Activated CD4-positive, alpha-beta T cell treated with anti-CD3 and anti-CD28 coated beads, Interleukin-2, amount 50 U/mL, for 48 hours (primary cell): ENCODE measurements around the gene SLIT1.
"Not testable (repeated sequence)": the region's sequence is repeated elsewhere in the genome, so short reads cannot be mapped to it uniquely, and the experiment has no call there.

Experiments used
- DNase-seq, 2 experiments: peaks; one replicate each; pipeline ENCODE4 v3.0.0-alpha.2; 2020

The SLIT1 gene

DNA sequence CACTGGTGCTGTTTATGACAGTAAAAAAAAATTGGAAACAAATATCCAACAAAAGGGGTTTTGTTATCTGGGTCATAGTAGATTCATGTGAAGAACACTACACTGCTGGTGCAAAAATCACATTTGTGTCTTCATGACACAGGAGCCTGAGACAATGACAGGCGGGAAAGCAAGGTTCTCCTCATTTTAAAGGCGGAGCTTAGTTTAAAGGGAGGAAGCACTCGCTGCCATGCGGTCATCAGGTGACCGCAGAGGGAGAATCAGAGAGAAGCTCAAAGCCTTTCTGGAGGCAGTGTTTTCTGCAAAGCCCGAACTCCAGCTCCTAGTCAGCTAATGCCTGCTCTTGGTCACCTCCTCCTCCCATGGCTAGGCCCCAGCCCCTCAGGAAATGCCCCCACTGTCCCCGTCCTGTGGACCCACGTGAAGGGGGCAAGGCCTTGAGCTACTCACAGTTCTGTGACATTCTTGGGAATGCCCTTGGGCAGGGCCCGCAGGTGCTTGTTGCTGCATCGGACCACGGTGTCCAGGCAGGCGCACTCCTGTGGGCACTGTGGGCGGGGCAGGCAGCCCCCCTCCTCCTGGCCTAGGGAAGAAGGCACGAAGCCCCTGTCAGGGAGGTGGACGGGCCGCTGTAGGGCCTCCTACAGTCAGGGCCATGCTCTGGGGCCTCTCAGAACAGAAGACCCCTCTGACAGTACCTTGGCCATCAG is 146.1 kb downstream of the SLIT1 start:
- DNase-seq: no peak

DNA sequence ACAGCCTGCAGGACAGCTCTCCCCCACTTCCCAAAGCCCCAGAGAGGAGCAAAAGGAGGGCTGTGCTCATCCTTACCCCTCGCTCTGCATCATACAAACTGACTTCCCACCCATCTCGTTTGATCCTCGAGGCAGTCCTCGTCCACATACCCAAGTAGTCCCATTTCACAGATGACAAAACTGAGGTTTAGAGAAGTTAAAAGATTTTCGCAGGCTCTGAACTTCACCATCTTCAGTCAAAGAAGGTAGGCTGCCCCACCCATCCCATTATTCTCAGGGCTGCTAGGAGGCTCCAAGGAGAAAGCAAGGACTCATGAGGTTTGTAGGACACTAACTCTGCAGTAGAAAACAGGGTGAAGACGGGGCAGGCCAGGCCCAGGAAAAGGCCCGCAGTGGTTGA is 147.1 kb downstream of the SLIT1 start:
- no peak for DNase-seq

DNA sequence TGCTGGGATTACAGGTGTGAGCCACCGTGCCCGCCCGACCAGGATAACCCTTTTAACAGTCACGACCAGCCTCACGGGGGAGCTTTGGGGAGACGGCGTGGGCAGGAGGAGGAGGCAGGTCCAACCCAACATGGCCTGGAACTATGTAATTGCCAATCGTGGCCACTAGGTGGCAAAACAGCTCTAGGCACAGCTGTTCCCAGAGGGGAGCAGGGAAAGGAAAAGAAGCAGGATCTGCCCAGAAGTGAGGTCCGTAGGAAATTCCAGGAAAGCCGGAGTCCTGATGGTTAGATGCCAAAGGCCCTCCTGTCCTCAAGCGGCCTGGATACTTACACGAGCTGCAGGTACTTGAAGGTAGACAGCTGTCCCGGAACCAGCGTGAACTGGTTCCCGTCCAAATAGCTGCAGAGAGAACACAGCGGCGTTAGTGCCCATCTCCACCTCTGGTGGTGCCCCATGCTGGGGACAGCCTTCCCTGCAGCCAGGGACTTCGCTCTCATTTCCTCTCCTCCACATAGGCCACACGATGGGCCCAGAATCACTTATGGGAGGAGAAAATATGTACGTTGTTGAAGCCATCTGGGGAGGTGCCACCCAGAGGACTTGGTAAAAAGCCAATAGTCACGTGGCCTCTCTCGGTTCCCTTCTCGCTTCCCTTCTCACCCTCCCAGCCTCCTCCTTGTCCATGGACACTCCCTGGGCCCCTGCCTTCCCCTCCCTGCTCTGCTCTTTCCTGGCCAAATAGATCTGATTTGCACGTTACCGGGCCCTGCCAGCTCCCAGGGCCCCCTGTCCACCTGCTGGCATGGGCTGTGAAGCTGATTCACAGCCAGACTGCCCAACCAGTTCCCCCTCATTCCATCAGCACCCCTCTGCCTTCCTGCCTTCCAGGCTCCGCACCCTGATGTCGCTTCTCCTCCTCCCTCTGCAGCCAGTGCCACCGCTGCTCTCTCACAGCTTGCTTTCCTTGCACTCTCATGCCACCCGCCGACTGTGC is 148.1 kb downstream of the SLIT1 start:
- DNase-seq: peak; percentile 78 to 86

DNA sequence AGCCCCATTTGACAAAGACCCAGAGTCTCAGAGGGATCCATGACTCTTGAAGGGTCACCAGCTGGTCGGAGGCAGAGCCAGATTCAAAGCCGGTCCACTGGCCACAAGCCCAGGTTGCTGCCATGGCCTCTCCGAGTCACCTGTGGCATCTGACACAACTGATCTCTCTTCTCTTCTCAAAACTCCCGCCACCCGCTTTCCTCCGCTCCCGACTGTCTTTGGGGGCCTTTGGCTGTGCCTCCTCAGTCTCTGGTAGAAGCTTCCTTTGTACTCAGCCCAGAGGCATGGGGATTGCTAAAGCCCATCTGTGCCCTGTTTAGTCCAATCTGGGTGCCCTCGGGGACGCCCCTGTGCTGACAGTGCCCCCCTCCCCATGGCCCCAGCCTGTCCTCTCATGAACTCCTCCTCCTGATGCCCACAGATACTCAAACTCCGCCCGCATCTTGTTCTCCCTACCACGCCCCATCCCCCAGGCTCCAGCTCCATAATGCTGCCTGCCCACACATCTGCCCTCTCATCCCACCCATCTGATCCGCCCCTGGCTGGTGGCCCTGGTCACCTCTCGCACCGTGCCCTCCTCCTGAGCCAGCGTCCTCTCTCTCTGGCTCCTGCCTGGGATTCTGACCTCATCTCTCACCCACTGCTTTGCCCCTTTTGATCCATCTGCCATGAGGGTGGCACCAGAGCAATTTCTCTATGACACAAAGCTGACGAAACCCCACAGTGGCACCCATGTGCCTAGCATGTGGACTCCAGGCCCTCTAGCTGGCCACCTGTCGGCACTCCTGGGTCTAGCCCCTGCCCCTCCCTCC is 150.6 kb downstream of the SLIT1 start:
- DNase-seq: no peak

DNA sequence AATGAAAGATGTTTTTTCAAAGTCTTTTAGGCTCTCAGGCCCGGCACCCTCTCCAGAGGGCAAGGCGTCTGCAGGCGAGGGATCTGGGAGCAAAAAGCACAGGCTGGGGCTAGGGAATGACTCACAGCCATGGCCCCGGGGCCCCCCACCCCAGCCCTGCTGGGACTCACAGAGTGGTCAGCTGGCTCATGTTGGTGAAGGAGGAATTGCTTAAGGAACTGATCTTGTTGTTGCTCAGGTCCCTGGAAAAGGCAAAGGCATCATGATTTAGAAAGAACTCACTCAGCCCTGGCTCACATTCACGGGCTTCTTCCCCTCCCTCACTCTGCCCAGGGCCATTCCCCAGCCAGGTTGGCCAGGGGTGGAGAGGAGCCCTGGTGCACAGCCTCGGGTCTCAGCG is 151.5 kb downstream of the SLIT1 start:
- DNase-seq: no peak

DNA sequence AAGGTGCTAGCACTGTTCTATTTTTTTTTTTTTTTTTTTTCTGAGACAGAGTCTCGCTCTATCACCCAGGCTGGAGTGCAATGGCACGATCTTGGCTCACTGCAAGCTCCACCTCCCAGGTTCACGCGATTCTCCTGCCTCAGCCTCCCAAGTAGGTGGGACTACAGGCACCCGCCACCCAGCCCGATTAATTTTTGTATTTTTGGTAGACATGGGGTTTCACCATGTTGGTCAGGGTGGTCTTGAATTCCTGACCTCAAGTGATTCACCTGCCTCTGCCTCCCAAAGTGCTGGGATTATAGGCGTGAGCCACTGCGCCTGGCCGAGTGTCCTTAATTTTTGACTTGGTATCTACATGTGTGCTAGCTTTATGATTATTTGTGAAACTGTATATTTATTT is 151.9 kb downstream of the SLIT1 start:
- not testable (repeated sequence) for DNase-seq

DNA sequence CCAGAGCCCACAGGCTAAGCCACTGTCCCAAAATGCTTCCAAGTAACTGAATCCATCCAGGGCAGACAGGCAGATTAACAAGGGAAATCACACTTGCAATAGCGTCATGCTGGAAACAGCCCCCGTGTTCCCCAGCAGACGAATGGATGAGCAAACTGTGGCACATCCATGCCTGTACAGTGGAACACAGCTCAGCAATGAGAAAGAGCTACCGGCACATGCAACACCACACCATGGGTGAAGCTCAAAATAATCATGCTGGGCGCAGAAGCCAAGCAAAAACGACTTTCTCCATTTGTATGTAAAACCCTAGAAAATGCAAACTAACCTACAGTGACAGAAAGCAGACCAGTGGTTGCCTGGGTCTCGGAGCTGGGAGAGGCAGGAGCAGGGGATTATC is 153.1 kb downstream of the SLIT1 start:
- no peak for DNase-seq

DNA sequence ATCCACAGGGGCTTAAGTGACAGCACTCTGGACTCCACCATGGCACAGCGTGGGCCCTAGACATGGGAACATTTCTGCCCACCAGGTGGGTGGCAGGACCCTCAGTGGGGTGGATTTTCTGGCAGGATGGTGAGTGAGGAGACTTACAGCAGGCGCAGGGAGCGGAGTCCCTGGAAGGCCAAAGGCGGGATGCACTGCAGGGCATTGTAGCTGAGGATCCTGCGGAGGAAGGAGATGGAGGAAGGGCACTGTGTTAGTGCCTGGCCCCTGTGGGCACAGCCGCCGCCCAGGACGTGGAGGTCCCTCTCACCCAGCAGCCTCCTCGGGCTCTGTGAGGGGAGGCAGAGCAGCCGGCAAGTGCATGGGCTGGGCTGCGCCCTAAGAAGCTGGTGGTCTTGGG is 154.3 kb downstream of the SLIT1 start:
- no peak for DNase-seq

DNA sequence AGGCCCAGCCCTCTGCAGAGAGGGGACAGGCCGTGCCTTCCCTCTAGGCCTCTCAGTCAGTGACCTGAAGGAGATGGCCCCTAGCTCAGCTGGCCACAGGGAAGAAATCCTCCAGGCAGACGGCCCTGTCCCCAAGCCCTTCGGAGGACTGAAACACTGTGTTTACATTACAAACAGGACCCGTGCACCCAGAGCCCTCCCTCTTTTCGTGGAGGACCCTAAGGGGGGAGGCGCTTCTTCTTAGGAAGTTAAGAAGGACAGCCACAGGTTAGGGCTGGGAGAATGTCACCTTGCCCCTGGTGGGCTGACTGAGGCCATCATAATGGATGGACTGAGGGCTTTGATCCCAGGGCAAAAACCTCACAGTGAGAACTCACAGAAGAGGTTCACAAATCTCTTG is 154.9 kb downstream of the SLIT1 start:
- DNase-seq: no peak

DNA sequence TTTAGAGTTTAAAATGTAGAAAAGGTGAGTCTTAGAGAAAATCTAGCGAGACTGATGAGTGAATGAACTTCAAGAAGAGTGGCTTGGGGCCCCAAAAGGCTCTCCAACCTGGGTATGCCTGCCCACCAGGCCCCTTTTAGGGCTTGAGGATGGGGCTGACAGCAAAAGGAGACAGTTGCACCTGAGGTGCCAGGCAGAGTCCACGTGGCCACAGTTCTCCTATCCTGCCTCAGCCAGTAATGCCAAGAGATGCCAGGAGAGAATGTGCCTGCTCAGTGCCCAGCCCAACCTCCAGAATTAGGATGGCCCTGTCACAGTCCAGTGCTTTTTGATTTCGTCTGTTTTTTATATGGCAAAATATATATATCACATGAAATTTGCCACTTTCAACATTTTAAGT is 156.5 kb downstream of the SLIT1 start:
- no peak for DNase-seq

DNA sequence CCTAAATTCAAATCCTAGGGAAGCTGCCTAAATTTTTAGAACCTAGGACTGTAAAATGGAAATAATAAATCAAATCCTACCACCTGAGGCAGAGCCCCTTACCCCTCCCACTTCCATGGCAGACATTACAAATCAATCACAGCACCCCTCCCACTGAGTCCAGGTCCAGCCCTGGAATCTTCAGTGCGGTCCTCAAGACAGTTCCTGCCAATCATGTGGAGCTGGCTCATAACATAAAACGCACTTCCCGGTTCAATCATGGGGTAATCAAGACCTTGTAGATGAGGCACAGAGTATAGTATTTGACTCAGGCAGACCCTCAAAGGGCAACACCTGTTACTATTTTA is 157.0 kb downstream of the SLIT1 start:
- DNase-seq: no peak

DNA sequence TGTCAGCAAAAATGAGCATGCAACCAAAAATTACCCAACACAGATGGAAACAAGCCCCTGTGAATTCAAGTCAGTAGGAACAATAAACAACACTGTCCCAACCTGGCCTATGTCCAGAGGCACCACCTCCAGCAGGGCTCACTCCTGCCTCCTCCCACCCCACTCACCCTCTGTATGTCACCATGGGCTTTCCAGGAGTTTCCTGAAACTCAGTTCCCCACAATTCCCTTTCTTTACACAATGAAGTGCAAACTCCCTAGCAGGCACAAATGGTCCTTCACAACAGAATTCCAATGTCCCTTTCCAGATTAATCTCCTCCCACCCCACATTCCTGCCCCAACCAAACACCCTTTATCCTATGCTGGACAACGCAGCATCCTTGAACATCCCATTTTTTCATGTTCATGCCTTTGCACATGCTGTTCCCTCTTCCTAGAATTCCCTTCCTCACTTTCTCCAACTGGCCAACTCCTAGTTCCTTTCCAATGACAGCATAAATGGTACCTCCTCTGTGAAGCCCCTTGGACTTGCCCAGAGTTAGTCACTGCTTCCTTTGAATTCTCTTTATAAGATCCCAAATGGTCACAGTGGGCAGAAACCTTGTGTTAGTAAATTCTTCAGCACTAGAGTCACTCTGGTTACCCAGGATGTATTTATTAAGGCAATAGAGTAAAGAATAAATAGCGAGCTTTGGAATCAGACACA is 157.5 kb downstream of the SLIT1 start:
- DNase-seq: no peak

DNA sequence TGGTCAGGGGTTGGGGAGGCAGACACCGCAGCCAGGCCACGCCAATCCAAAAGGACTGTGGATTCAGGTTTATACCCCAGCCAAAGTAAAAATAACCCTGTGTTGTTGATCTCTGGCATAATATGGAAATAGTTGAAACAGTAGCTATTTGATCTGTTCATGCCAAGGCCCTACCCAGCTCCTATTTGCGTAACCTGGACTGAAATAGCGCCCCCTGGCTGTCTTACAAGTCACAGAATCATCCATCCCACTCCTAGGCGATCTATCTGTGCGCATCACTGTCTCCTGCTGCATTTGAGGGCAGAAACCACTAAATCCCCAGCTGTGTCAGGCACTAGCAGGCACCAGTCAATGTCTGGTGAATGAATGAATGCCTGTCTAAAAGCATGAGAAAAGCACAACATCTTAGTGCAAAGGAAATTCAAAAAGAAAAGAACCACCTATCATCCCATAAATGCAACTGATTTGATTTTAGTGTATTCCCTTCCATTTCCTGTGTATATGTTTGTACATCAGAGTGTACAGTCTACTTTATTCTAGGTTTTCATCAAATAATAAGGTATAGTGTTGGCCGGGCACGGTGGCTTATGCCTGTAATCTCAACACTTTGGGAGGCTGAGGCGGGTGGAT is 160.0 kb downstream of the SLIT1 start:
- peak; percentile 58 to 70 for DNase-seq

DNA sequence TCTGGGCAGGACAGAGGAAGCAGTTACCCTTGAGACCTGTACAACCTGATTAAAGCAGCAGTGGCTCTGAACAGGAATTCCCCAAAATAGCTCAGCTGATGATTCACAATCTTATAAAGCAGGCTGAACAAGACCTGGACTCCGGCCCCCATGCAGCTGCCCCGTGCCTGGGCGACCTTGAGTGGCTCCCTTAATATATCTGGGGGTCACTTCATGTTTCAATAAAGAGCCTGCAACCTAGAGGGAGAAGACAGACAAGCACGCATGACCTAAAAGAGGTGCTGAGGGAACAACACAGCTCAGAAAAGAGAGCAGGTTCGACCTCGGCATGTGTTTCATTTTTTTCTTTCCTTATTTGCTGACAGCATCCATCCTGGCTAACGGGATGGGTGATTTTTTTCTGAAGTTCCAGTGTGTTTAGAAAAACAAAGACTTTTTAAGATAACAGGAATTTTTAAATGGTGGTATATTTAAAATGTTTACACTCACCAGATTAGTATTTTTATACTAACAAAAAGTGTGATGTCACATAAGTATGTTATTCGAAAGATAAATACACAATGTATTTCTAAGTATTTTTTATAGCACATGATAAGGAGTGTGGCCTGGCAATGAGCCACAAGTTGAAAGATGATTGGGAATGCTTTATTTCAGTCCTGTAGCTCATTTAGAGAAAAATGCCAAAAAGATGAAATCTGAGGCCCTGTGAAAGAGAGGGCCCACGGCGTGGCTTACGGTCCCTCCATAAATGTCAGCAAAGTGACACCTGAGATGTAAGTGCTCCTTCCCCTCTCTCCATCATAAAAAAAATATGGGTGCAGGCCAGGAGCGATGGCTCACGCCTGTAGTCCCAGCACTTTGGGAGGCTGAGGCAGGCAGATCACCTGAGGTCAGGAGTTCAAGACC is 161.3 kb downstream of the SLIT1 start:
- no peak for DNase-seq

DNA sequence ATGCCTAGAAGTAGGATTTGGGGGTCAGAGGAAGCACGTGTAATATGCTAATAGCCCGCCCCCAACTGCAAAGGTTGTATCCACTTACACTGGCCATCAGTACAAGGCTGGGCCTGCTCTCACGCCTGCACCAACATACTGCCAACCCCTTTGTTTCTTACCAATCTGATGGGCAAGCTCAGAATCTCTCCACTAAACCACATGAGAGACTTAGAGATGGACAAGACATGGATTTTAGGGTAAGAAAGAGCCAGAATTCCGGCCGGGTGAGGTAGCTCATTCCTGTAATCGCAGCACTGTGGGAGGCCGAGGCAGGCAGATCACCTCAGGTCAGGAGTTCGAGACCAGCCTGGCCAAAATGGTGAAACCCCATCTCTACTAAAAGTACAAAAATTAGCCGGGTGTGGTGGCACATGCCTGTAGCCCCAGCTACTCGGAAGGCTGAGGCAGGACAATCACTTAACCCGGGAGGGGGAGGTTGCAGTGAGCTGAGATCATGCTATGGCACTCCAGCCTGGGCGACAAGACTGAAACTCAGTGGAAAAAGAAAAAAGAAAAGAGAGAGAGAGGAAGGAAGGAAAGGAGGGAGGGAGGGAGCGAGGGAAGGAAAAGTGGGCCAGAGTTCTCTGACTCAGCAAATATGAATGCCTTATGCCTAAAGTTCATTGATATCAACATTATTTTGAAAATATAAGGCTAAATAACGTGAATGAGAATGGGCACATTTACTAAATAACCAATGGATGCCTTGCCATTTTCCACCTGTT is 162.2 kb downstream of the SLIT1 start:
- DNase-seq: no peak

DNA sequence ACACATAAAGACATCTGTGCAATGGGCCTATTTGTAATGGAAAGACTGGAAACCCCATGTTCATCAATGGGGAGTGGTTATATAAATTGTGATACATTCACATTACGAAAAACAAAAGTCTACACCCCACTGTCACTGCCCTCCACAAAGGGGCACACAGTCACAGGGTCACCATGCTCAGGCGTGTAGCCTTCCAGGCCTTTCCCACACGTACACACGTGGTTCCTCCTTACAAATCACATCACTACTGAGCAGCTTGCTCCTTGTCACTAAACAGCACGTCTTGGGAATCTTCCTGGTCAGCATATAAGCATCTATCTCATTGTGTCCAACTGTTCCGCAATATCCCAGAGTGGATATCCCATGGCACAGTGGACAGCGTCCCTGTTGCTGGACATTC is 163.1 kb downstream of the SLIT1 start:
- DNase-seq: no peak

DNA sequence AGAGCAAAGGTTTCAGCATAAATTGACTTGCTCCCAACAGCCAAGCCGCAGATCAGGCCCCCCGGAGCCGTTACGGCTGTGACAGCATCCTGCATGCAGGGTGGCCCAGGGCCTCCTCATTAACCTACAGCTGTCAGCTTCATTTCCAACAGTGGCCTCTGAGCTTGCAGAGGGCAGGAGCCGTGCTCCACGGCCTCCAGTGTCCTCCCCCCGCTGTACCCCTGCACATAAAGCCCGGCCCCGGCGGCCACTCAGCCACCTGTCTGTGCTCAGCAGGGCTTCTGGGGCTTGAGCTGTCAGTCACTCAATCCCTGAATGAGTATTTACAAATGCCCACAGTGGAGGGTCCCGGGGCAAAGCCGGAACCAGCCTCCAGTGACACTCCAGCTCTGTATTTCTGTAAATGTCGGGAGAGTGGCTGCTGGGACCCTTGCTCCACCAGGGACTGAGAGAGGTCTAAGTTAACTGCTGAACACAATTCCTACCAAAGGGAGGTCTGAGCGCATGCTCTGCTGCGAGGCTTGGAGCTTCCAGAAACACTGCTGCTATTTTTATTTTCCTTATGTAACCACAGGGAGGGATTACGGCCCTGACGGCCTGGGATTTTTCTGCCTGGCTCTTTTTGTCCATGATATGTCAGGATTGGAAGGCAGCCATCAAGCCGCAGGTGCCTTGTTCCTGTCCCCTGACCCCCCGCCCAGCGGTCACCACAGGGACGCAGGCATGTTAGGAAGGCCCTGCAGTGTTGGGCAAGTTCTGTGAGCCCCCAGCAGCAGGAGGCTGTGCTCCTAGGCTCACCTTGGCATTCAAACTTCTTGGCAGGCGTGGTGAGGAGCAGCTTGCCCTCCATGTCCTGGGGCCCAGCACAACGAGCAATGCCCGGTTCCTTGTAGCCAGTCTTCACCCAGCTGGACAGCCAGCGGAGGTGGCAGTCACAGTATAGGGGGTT is 165.0 kb downstream of the SLIT1 start:
- DNase-seq: no peak

DNA sequence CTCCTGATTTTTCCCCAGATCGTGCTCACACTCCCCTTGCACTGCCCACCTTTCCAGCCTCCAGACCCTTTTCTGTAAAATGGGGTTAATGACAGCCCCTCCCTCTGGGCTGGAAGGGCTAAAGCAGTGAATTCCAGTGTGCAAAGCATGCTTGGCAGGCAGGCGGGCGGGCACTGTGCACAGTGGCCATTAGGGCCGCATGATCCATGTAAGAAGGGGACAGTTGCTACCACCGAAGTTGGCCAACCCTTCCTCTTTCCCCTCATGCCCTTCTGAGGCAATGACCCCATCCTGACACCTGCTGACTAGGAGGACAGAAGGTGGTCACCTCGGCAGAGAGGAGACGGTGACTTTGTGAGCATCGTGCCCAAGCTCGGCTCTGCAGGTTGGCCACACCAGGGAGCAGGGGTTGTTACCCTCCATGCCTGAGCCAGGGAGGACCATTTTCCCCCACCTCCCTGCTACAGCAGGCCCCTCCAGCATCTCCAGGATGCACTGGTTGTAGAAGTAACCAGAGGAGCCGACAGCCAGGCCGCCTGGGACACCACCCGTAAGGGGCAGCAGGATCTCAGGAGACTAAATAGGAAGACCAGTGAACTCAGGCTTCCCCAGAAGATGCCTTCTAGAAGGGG is 166.4 kb downstream of the SLIT1 start:
- no peak for DNase-seq
